ENCODE measurements around the gene CDH5. TPM values are rescaled to one million over a fixed set of nuclear protein-coding genes. Genes with fewer than 3 reads are reported as not detected.

CDH5 gene
- total and polyA plus RNA-seq, 2 of the 8 experiments (the other 6 are each of a cell fraction or from before 2014, with no cell fraction given), result 0.32 TPM

DNA sequence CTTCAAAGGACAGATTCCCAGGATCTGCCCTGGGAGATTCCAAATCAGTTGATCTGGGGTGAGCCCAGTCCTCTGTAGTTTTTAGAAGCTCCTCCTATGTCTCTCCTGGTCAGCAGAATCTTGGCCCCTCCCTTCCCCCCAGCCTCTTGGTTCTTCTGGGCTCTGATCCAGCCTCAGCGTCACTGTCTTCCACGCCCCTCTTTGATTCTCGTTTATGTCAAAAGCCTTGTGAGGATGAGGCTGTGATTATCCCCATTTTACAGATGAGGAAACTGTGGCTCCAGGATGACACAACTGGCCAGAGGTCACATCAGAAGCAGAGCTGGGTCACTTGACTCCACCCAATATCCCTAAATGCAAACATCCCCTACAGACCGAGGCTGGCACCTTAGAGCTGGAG, 840 bp upstream of the CDH5 start:
- H2AK5ac ChIP-seq (ENCODE audit: low read depth, low read length), result no peak overlapping the region
- 93% methylated on average over 4 of the region's 4 CpGs; no CpG with 5 or more reads in 1 of the 2 experiments for WGBS, 2 experiments (ENCODE audit: extremely low coverage in 1 of 2, insufficient coverage in 1 of 2, insufficient read length in 1 of 2, insufficient replicate concordance in 2 of 2, low coverage in 1 of 2, low lambda C conversion rate in 2 of 2, missing lambda C conversion rate in 1 of 2)
- H3K23ac ChIP-seq (ENCODE audit: insufficient read length), result no peak overlapping the region
- DNase-seq (ENCODE audit: low read depth in 1 of 2, low spot score in 2 of 2), result no peak
- H3K14ac ChIP-seq (ENCODE audit: insufficient read length), result no peak overlapping the region
- H3K27ac ChIP-seq (ENCODE audit: low read depth, low read length), result no peak overlapping the region
- no peak overlapping the region for H2BK5ac ChIP-seq (ENCODE audit: low read depth, low read length)
- no peaks in the 10 kb centered on the region for H4K20me1 ChIP-seq (replicated peaks in 1 of 2; ENCODE audit: control insufficient read depth in 1 of 2, insufficient read depth in 2 of 2, low read length in 2 of 2)
- no peaks in the 10 kb centered on the region for H3K27me3 ChIP-seq (replicated peaks in 1 of 4; ENCODE audit: control insufficient read depth in 3 of 4, extremely low read depth in 1 of 4, insufficient read depth in 3 of 4, low read length in 3 of 4)
- H3K56ac ChIP-seq (replicated peaks; ENCODE audit: insufficient read length, low read depth, low read length), result no peak overlapping the region
- POLR2A ChIA-PET (ENCODE audit: partially characterized antibody), result interaction anchor here (0.7 kb wide), 1 partner anchor 111 kb away, joined by 3 read pairs; no protein-coding TSS in a partner anchor
- no peaks in the 10 kb centered on the region for H3K23me2 ChIP-seq (ENCODE audit: low read depth, low read length)
- no peak overlapping the region for H3K4ac ChIP-seq (replicated peaks; ENCODE audit: insufficient read length, low read depth, low read length)
- no peak overlapping the region for H2BK12ac ChIP-seq (ENCODE audit: low read depth, low read length)
- no peak overlapping the region for H3K4me2 ChIP-seq (ENCODE audit: insufficient read depth in 1 of 2, low read depth in 2 of 2, low read length in 2 of 2)
- H2BK15ac ChIP-seq (ENCODE audit: low read length), result peak overlapping the region; percentile 29; the same call in 1 of the 2 replicates
- FAIRE-seq, result no peak
- no peaks in the 10 kb centered on the region for H3K79me2 ChIP-seq (ENCODE audit: control insufficient read depth in 1 of 2, insufficient read depth in 2 of 2, low read length in 2 of 2)
- H3K79me1 ChIP-seq (ENCODE audit: low read depth, low read length), result no peaks in the 10 kb centered on the region
- CTCF ChIA-PET (ENCODE audit: partially characterized antibody), result interaction anchor here (0.9 to 8.6 kb wide), 7 partner anchors 10 to 122 kb away, joined by 3 to 106 read pairs (median 5); no protein-coding TSS in a partner anchor
- no peak overlapping the region for H4K91ac ChIP-seq (replicated peaks; ENCODE audit: insufficient read length, low read length)
- no peak overlapping the region for H3K4me3 ChIP-seq (ENCODE audit: extremely low read depth in 1 of 4, insufficient read depth in 2 of 4, low read depth in 3 of 4, low read length in 4 of 4)
- H2BK120ac ChIP-seq (replicated peaks; ENCODE audit: low read depth, low read length), result no peak overlapping the region
- H3K36me3 ChIP-seq (ENCODE audit: control insufficient read depth in 2 of 4, insufficient read depth in 4 of 4, low read length in 3 of 4), result no peaks in the 10 kb centered on the region
- H4K8ac ChIP-seq (ENCODE audit: extremely low read depth, insufficient read depth, low read length), result 0 out of 2 replicates have a peak overlapping the region, but pooled peaks have one; percentile 36
- no peak overlapping the region for H2BK20ac ChIP-seq (ENCODE audit: low read length)
- no peak overlapping the region for H3K9ac ChIP-seq (replicated peaks in 1 of 4; ENCODE audit: extremely low read depth in 1 of 4, low read depth in 3 of 4, low read length in 3 of 4)
- no peaks in the 10 kb centered on the region for H3K9me3 ChIP-seq (ENCODE audit: insufficient read depth in 2 of 2, low read depth in 1 of 2, low read length in 1 of 2)
- H2AFZ ChIP-seq (ENCODE audit: low read length), result no peak overlapping the region
- H3K18ac ChIP-seq (ENCODE audit: extremely low read depth, low read length), result 0 out of 2 replicates have a peak overlapping the region, but pooled peaks have one; percentile 5
- H4K5ac ChIP-seq (ENCODE audit: insufficient read length, low read depth, low read length), result no peak overlapping the region
- H3K4me1 ChIP-seq (replicated peaks in 1 of 4; ENCODE audit: control insufficient read depth in 3 of 4, insufficient read depth in 4 of 4, low read length in 3 of 4), result peaks cover 2 to 21% (median 15%) of the 10 kb centered on the region in 4 experiments
- TF ChIP-seq RFX5 (IDR thresholded peaks at IDR 0.05; ENCODE audit: borderline replicate concordance, low read depth, low read length), result no peak
- TF ChIP-seq EZH2 (IDR thresholded peaks at IDR 0.05; ENCODE audit: low read depth, low read length, severe bottlenecking), result no peak
